Osteoblast (primary cell): ENCODE results near the gene TRAP1. TPM values are rescaled to one million over a fixed set of nuclear protein-coding genes. Genes with fewer than 3 reads are reported as not detected.

ENCODE experiments used
- DNase-seq: peaks from one replicate; pipeline ENCODE4 v3.0.0; 2011; ENCODE audit warnings: low spot score, mixed read lengths; ENCODE audit not compliant: insufficient read length; ENCODE audit errors: missing footprints
- H2AFZ ChIP-seq: 2 replicates; pipeline ENCODE4 v1.6.0; 2011; ENCODE audit warnings: mild to moderate bottlenecking, low read length
- H3K27ac ChIP-seq: 2 replicates; pipeline ENCODE4 v1.5.1; 2011; ENCODE audit warnings: mild to moderate bottlenecking, low read depth, low read length, moderate library complexity
- H3K27me3 ChIP-seq: 2 replicates; pipeline ENCODE4 v1.6.0; 2012; ENCODE audit warnings: mild to moderate bottlenecking, control low read depth, inconsistent platforms, low read length, moderate library complexity; ENCODE audit not compliant: insufficient read depth
- H3K36me3 ChIP-seq: 2 replicates; pipeline ENCODE4 v1.5.1; 2011; ENCODE audit warnings: mild to moderate bottlenecking, low read length, control low read depth, moderate library complexity; ENCODE audit not compliant: insufficient read depth
- H3K4me1 ChIP-seq: 2 replicates; pipeline ENCODE4 v1.5.1; 2011; ENCODE audit warnings: mild to moderate bottlenecking, low read length, control low read depth, moderate library complexity; ENCODE audit not compliant: insufficient read depth
- H3K4me2 ChIP-seq: 2 replicates; pipeline ENCODE4 v1.6.0; 2011; ENCODE audit warnings: mild to moderate bottlenecking, low read length; ENCODE audit not compliant: insufficient read depth
- H3K4me3 ChIP-seq: fragments of 200-600 bp; sonication (generic); 3 replicates; pipeline ENCODE4 v1.5.1; 2012; ENCODE audit warnings: mild to moderate bottlenecking, low read length, inconsistent platforms; ENCODE audit not compliant: insufficient read depth
- H3K79me2 ChIP-seq: 2 replicates; pipeline ENCODE4 v1.6.0; 2012; ENCODE audit warnings: mild to moderate bottlenecking, low read length, control low read depth, inconsistent platforms; ENCODE audit not compliant: insufficient read depth
- H3K9me3 ChIP-seq: 2 replicates; pipeline ENCODE4 v1.5.1; 2011; ENCODE audit warnings: low read depth, low read length, control low read depth
- H4K20me1 ChIP-seq: 2 replicates; pipeline ENCODE4 v1.6.0; 2012; ENCODE audit warnings: mild to moderate bottlenecking, low read length, control low read depth; ENCODE audit not compliant: insufficient read depth
- CTCF ChIP-seq: IDR thresholded peaks from 2 replicates; pipeline ENCODE4 v1.5.1; 2011; ENCODE audit warnings: mild to moderate bottlenecking, low read depth, low read length, moderate library complexity; ENCODE audit errors: extremely low read depth
- total RNA-seq: library from RNA; depleted of rRNA; stranded (reverse); fragments of >200 nt; gene quantifications from 2 replicates; pipeline ENCODE4 v1.2.3, GENCODE V29; 2012

TRAP1 gene
- total RNA-seq, 1 donor, result 56.5 TPM

GRCh38 chr16:3738128-3738527, 20.8 kb upstream of the TRAP1 start:
- Histone ChIP-seq H3K4me2 (no peak overlapping the region), H3K9me3 (no peaks in the 10 kb centered on the region), H3K27me3 (no peaks in the 10 kb centered on the region), H3K27ac (no peak overlapping the region), H3K4me3 (no peak overlapping the region), H4K20me1 (peaks cover 15% of the 10 kb centered on the region), H3K79me2 (peaks cover 8% of the 10 kb centered on the region), H3K4me1 (no peaks in the 10 kb centered on the region), H2AFZ (no peak overlapping the region), H3K36me3 (peaks cover 84% of the 10 kb centered on the region)
- no peak for TF ChIP-seq CTCF
- DNase-seq, result no peak

GRCh38 chr16:3737181-3737580, 19.9 kb upstream of the TRAP1 start:
- Histone ChIP-seq H4K20me1 (peaks cover 16% of the 10 kb centered on the region), H3K27ac (no peak overlapping the region)

GRCh38 chr16:3736116-3736515, 18.8 kb upstream of the TRAP1 start:
- H3K36me3 ChIP-seq, result peaks cover 80% of the 10 kb centered on the region
- H3K27ac ChIP-seq, result no peak overlapping the region
- TF ChIP-seq CTCF, result no peak
- H3K9me3 ChIP-seq, result no peaks in the 10 kb centered on the region
- no peak overlapping the region for H2AFZ ChIP-seq
- peak; percentile 52 for DNase-seq
- H3K4me1 ChIP-seq, result no peaks in the 10 kb centered on the region
- H3K4me2 ChIP-seq, result no peak overlapping the region
- no peak overlapping the region for H3K4me3 ChIP-seq
- peaks cover 8% of the 10 kb centered on the region for H3K79me2 ChIP-seq
- peaks cover 17% of the 10 kb centered on the region for H4K20me1 ChIP-seq
- H3K27me3 ChIP-seq, result no peaks in the 10 kb centered on the region

More at GRCh38 chr16:3737181-3737580, 19.9 kb upstream of the TRAP1 start:
- no peaks in the 10 kb centered on the region for H3K9me3 ChIP-seq
- no peak overlapping the region for H2AFZ ChIP-seq
- peaks cover 79% of the 10 kb centered on the region for H3K36me3 ChIP-seq
- H3K4me3 ChIP-seq, result no peak overlapping the region
- no peaks in the 10 kb centered on the region for H3K27me3 ChIP-seq
- TF ChIP-seq CTCF, result no peak
- H3K4me1 ChIP-seq, result no peaks in the 10 kb centered on the region
- no peak for DNase-seq
- no peak overlapping the region for H3K4me2 ChIP-seq
- peaks cover 8% of the 10 kb centered on the region for H3K79me2 ChIP-seq

- H3K36me3 ChIP-seq, result peaks cover 75% of the 10 kb centered on the region
- no peak overlapping the region for H3K27ac ChIP-seq
- H3K4me3 ChIP-seq, result no peak overlapping the region
- TF ChIP-seq CTCF, result no peak
- H3K9me3 ChIP-seq, result no peaks in the 10 kb centered on the region
- peak; percentile 49 for DNase-seq
- peaks cover 8% of the 10 kb centered on the region for H3K79me2 ChIP-seq
- no peak overlapping the region for H2AFZ ChIP-seq
- H4K20me1 ChIP-seq, result peaks cover 21% of the 10 kb centered on the region
- H3K4me2 ChIP-seq, result no peak overlapping the region
- no peaks in the 10 kb centered on the region for H3K27me3 ChIP-seq
- no peaks in the 10 kb centered on the region for H3K4me1 ChIP-seq
Measured at GRCh38 chr16:3735541-3735940, 18.2 kb upstream of the TRAP1 start.
